Common myeloid progenitor, CD34-positive (primary cell): ENCODE measurements around the gene DPEP2NB.
"Not testable (repeated sequence)": the region's sequence is repeated elsewhere in the genome, so short reads cannot be mapped to it uniquely, and the experiment has no call there.

Experiments used
- CTCF ChIA-PET: fragments of 350-600 bp; sonication (Branson Sonifier 250); formaldehyde crosslinking; loops from one replicate; lab custom pipeline; 2021; ENCODE audit warnings: antibody characterized with exemption; lab: Charles Lee
- POLR2A ChIA-PET: fragments of 350-600 bp; sonication (Branson Sonifier 250); formaldehyde crosslinking; loops from one replicate; lab custom pipeline; 2021; ENCODE audit warnings: antibody characterized with exemption; lab: Charles Lee
- DNase-seq, 3 donors: peaks; one replicate each; pipeline versions ENCODE4 v3.0.0 to v3.0.0-alpha.2; 2013
- H3K27ac ChIP-seq, 2 experiments: 1 replicate in 1 of 2; 2 replicates in 1 of 2; pipeline ENCODE4 v1.7.0; 2013; ENCODE audit warnings: inconsistent platforms in 2 of 2, low read length in 2 of 2, mild to moderate bottlenecking in 2 of 2, low read depth in 1 of 2, moderate library complexity in 1 of 2; ENCODE audit not compliant: severe bottlenecking in 2 of 2, insufficient read depth in 1 of 2, poor library complexity in 1 of 2
- H3K27me3 ChIP-seq, 5 experiments: replicated peaks in 2 of 5; 1 replicate in 3 of 5; 2 replicates in 2 of 5; pipeline versions ENCODE4 v1.6.1 to v1.7.0; 2013; ENCODE audit warnings: low read length in 4 of 5, mild to moderate bottlenecking in 2 of 5, moderate library complexity in 2 of 5, inconsistent platforms in 1 of 5; ENCODE audit not compliant: insufficient read depth in 5 of 5, control insufficient read depth in 4 of 5
- H3K36me3 ChIP-seq, 4 experiments: 1 replicate in 2 of 4; 2 replicates in 2 of 4; pipeline versions ENCODE4 v1.6.1 to v1.7.0; 2013; ENCODE audit warnings: low read length in 3 of 4, control low read depth in 1 of 4, mild to moderate bottlenecking in 1 of 4; ENCODE audit not compliant: control insufficient read depth in 4 of 4, insufficient read depth in 4 of 4
- H3K4me1 ChIP-seq, 4 experiments: 1 replicate in 3 of 4; 2 replicates in 1 of 4; pipeline versions ENCODE4 v1.6.1 to v1.7.1; 2013; ENCODE audit warnings: low read length in 3 of 4, mild to moderate bottlenecking in 3 of 4, control low read depth in 1 of 4, inconsistent platforms in 1 of 4, moderate library complexity in 1 of 4; ENCODE audit not compliant: control insufficient read depth in 4 of 4, insufficient read depth in 4 of 4; ENCODE audit errors: control extremely low read depth in 1 of 4
- H3K4me3 ChIP-seq, 7 experiments: 1 replicate in 4 of 7; 2 replicates in 3 of 7; pipeline versions ENCODE4 v1.5.1 to v1.7.0; 2013; ENCODE audit warnings: mild to moderate bottlenecking in 7 of 7, low read length in 6 of 7, moderate library complexity in 6 of 7, inconsistent platforms in 2 of 7, low read depth in 2 of 7, control low read depth in 1 of 7; ENCODE audit not compliant: insufficient read depth in 4 of 7, control insufficient read depth in 1 of 7; ENCODE audit errors: extremely low read depth in 1 of 7
- H3K9me3 ChIP-seq, 5 experiments: 1 replicate in 4 of 5; 2 replicates in 1 of 5; pipeline versions ENCODE4 v1.6.1 to v1.7.1; 2013; ENCODE audit warnings: low read length in 4 of 5, mild to moderate bottlenecking in 2 of 5, inconsistent platforms in 1 of 5, low read depth in 1 of 5, moderate library complexity in 1 of 5; ENCODE audit not compliant: control insufficient read depth in 4 of 5, insufficient read depth in 2 of 5; ENCODE audit errors: control extremely low read depth in 1 of 5
- WGBS: methylation state at CpG from one replicate; pipeline ENCODE4 v1.1.5; 2013; ENCODE audit not compliant: insufficient coverage; 5-methylcytosine and 5-hydroxymethylcytosine counted together

DPEP2NB gene

GRCh38 chr16:68005211-68005610 is 10.5 kb downstream of the DPEP2NB start:
- no peak for DNase-seq

GRCh38 chr16:68003031-68003430 is 12.7 kb downstream of the DPEP2NB start:
- DNase-seq = no peak
- H3K27me3 ChIP-seq = no peaks in the 10 kb centered on the region
- no peaks in the 10 kb centered on the region for H3K36me3 ChIP-seq
- peaks cover 12 to 51% (median 44%) of the 10 kb centered on the region in 4 experiments for H3K4me1 ChIP-seq
- 100% methylated on average over 2 of the region's 4 CpGs for WGBS
- POLR2A ChIA-PET = no interaction called here
- H3K27ac ChIP-seq = no peak overlapping the region
- no peak overlapping the region for H3K4me3 ChIP-seq
- CTCF ChIA-PET = interaction anchor here (0.6 to 2.9 kb wide), 8 partner anchors 9 to 1117 kb away, joined by 3 to 8 read pairs (median 3); partner anchors contain the start of genes DDX28 and DUS2
- no peaks in the 10 kb centered on the region for H3K9me3 ChIP-seq

More at GRCh38 chr16:68005211-68005610, 10.5 kb downstream of the DPEP2NB start:
- Histone ChIP-seq H3K4me1 (peaks cover 5 to 29% (median 23%) of the 10 kb centered on the region in 4 experiments), H3K4me3 (no peak overlapping the region), H3K9me3 (no peaks in the 10 kb centered on the region), H3K36me3 (no peaks in the 10 kb centered on the region), H3K27ac (peak overlapping the region in 1 of 2 experiments; percentile 69), H3K27me3 (no peaks in the 10 kb centered on the region)
- ChIA-PET POLR2A (interaction anchor here (0.6 to 1.2 kb wide), 2 partner anchors 17 to 971 kb away, joined by 3 to 7 read pairs; partner anchors contain the start of genes DDX28 and DUS2), CTCF (interaction anchor here (1.2 to 2.4 kb wide), 6 partner anchors 10 to 63 kb away, joined by 3 to 8 read pairs (median 4); no protein-coding TSS in a partner anchor)
- 94% methylated on average over 3 of the region's 9 CpGs for WGBS

GRCh38 chr16:68000450-68000849 is 15.3 kb downstream of the DPEP2NB start:
- H3K27me3 ChIP-seq = no peaks in the 10 kb centered on the region
- H3K9me3 ChIP-seq = peaks cover 0 to 3% (median 0%) of the 10 kb centered on the region in 5 experiments
- ChIA-PET CTCF (interaction anchor here (0.8 to 5.7 kb wide), 4 partner anchors 10 to 184 kb away, joined by 3 to 35 read pairs (median 9); partner anchors contain the start of gene DPEP2NB), POLR2A (interaction anchor here (0.6 kb wide), 1 partner anchor 23 kb away, joined by 3 read pairs; the partner anchor contains the start of genes DDX28 and DUS2)
- DNase-seq = peak in 1 of 3 donors; percentile 19
- no peaks in the 10 kb centered on the region for H3K36me3 ChIP-seq
- WGBS = 58% methylated on average over 2 of the region's 3 CpGs
- H3K27ac ChIP-seq = peak overlapping the region in 1 of 2 experiments; percentile 28
- H3K4me1 ChIP-seq = peaks cover 12 to 43% (median 37%) of the 10 kb centered on the region in 4 experiments
- H3K4me3 ChIP-seq = peak overlapping the region in 2 of 7 experiments; percentile 25 to 31

GRCh38 chr16:67999985-68000384 is 15.7 kb downstream of the DPEP2NB start:
- CTCF ChIA-PET = interaction anchor here (1.1 to 5.7 kb wide), 4 partner anchors 10 to 39 kb away, joined by 4 to 35 read pairs (median 9); partner anchors contain the start of gene DPEP2NB
- Histone ChIP-seq H3K36me3 (no peaks in the 10 kb centered on the region), H3K9me3 (peaks cover 0 to 3% (median 0%) of the 10 kb centered on the region in 5 experiments), H3K4me1 (peaks cover 12 to 42% (median 37%) of the 10 kb centered on the region in 4 experiments), H3K27me3 (no peaks in the 10 kb centered on the region), H3K27ac (peak overlapping the region in 1 of 2 experiments; percentile 28), H3K4me3 (peak overlapping the region in 3 of 7 experiments; percentile 25 to 44 (median 31))
- 35% methylated on average over 2 of the region's 2 CpGs for WGBS
- peak in 2 of 3 donors; percentile 42 to 58 for DNase-seq
- POLR2A ChIA-PET = interaction anchor here (1.5 kb wide), 1 partner anchor 13 kb away, joined by 3 read pairs; no protein-coding TSS in a partner anchor

- not testable (repeated sequence) for H3K9me3 ChIP-seq, H3K36me3 ChIP-seq, H3K27me3 ChIP-seq
- Histone ChIP-seq H3K4me3 (peak within 1 kb of the TSS in 6 of 7 experiments; percentile 21 to 51 (median 36)), H3K4me1 (peaks cover 12 to 43% (median 42%) of the 10 kb centered on the region in 4 experiments), H3K27ac (peak within 1 kb of the TSS in 1 of 2 experiments; percentile 51)
- peak; percentile 42 to 86 (median 81) for DNase-seq
- ChIA-PET POLR2A (interaction anchor here (0.9 to 1.5 kb wide), 3 partner anchors 14 to 24 kb away, joined by 3 to 7 read pairs (median 3); partner anchors contain the start of genes DDX28 and DUS2), CTCF (interaction anchor here (1.0 to 5.7 kb wide), 8 partner anchors 13 to 45 kb away, joined by 3 to 35 read pairs (median 4); partner anchors contain the start of gene DPEP3)
- 31% methylated on average over 7 of the region's 18 CpGs for WGBS
Measured at GRCh38 chr16:67998779-67999688, 16.7 kb downstream of the DPEP2NB start, which contains the start of gene DPEP2. TSS of gene DPEP2 (minus strand) at chr16:67999484. CDS start at chr16:67993212, 6,272 bp downstream.

GRCh38 chr16:67998231-67998778 is 17.4 kb downstream of the DPEP2NB start:
- H3K27me3 ChIP-seq, H3K36me3 ChIP-seq, H3K27ac ChIP-seq, H3K9me3 ChIP-seq, DNase-seq: not testable (repeated sequence)
- 97% methylated on average over 29 of the region's 36 CpGs for WGBS
- CTCF ChIA-PET = interaction anchor here (0.8 to 5.7 kb wide), 9 partner anchors 12 to 46 kb away, joined by 3 to 35 read pairs (median 3); partner anchors contain the start of genes DPEP3 and DUS2
- POLR2A ChIA-PET = interaction anchor here (1.0 kb wide), 1 partner anchor 25 kb away, joined by 7 read pairs; the partner anchor contains the start of genes DDX28 and DUS2
- Histone ChIP-seq H3K4me3 (peak overlapping the region in 1 of 7 experiments; percentile 40), H3K4me1 (peaks cover 12 to 50% (median 49%) of the 10 kb centered on the region in 4 experiments)
